ENCODE results near the gene WDR37. TPM values are rescaled to one million over a fixed set of nuclear protein-coding genes. Genes with fewer than 3 reads are reported as not detected.

The WDR37 gene
- polyA plus RNA-seq, 1 donor (not counting 4 experiments of a cell fraction or from before 2014, with no cell fraction given): 16.0 TPM

DNA sequence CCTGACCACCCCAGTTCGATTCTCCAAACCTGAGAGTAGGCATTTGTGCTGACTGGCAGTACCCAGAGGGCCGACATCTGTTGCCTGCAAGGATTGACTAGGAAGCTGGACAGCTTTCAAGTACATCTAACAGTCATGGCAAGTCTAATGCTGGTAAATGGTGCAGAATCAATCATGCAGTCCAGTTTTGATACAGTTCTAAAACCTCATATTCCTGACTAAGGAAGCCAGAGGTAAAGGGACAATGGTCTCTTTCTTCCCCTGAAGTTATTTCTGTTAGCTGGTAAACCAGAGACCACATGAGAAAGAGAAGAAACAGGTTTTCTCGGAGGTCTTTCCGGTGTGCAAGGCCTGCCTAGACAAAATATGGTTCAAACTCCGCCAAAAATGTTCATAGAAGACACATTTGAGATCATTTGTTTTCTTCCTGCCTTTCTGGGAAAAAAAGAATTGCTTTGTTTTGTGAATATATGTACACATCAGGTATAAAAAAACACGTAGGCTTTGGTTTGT lies 97.1 kb downstream of the WDR37 start:
- Histone ChIP-seq H2AFZ (ENCODE audit: control insufficient read depth, low read length) (no peak overlapping the region), H4K20me1 (ENCODE audit: control insufficient read depth, extremely low read depth, insufficient read depth, low read length) (no peaks in the 10 kb centered on the region), H3K4me1 (ENCODE audit: control insufficient read depth, extremely low read depth, insufficient read depth, low read length) (no peaks in the 10 kb centered on the region), H3K4me3 (ENCODE audit: control insufficient read depth in 2 of 3, extremely low read depth in 1 of 3, insufficient read depth in 2 of 3, low read depth in 1 of 3, low read length in 3 of 3) (no peak overlapping the region), H3K9me3 (ENCODE audit: control insufficient read depth, low read depth, low read length) (no peaks in the 10 kb centered on the region), H3K9ac (ENCODE audit: control insufficient read depth, extremely low read depth, insufficient read depth, low read length) (no peak overlapping the region), H3K36me3 (ENCODE audit: control insufficient read depth in 2 of 2, extremely low read depth in 1 of 2, insufficient read depth in 2 of 2, low read length in 2 of 2) (no peaks in the 10 kb centered on the region), H3K27me3 (ENCODE audit: control insufficient read depth, extremely low read depth, insufficient read depth, low read length) (no peaks in the 10 kb centered on the region), H3K27ac (ENCODE audit: control insufficient read depth, insufficient read depth, low read length) (no peak overlapping the region), H3K79me2 (ENCODE audit: control insufficient read depth, insufficient read depth, low read length) (no peaks in the 10 kb centered on the region), H3K4me2 (ENCODE audit: control insufficient read depth, extremely low read depth, insufficient read depth, low read depth, low read length) (no peak overlapping the region), H3K9me1 (ENCODE audit: control insufficient read depth, extremely low read depth, insufficient read depth, low read length) (no peaks in the 10 kb centered on the region)
- no peak for FAIRE-seq
- TF ChIP-seq EZH2 (IDR thresholded peaks at IDR 0.05; ENCODE audit: low read length): no peak
- TF ChIP-seq, protein P1, sequence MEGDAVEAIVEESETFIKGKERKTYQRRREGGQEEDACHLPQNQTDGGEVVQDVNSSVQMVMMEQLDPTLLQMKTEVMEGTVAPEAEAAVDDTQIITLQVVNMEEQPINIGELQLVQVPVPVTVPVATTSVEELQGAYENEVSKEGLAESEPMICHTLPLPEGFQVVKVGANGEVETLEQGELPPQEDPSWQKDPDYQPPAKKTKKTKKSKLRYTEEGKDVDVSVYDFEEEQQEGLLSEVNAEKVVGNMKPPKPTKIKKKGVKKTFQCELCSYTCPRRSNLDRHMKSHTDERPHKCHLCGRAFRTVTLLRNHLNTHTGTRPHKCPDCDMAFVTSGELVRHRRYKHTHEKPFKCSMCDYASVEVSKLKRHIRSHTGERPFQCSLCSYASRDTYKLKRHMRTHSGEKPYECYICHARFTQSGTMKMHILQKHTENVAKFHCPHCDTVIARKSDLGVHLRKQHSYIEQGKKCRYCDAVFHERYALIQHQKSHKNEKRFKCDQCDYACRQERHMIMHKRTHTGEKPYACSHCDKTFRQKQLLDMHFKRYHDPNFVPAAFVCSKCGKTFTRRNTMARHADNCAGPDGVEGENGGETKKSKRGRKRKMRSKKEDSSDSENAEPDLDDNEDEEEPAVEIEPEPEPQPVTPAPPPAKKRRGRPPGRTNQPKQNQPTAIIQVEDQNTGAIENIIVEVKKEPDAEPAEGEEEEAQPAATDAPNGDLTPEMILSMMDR (optimal IDR thresholded peaks at IDR 0.05 in 1 of 3, IDR thresholded peaks at IDR 0.05 in 1 of 3, conservative IDR thresholded peaks at IDR 0.05 in 1 of 3; ENCODE audit: extremely low read depth in 1 of 3, insufficient read depth in 2 of 3, low read length in 3 of 3): no peak
- dilution Hi-C loops (cut with MboI; ENCODE audit: extremely low pct_ligation_motif_present, low sequenced_read_pairs): no loop called here
- DNase-seq (ENCODE audit: low read depth, low spot score): no peak

DNA sequence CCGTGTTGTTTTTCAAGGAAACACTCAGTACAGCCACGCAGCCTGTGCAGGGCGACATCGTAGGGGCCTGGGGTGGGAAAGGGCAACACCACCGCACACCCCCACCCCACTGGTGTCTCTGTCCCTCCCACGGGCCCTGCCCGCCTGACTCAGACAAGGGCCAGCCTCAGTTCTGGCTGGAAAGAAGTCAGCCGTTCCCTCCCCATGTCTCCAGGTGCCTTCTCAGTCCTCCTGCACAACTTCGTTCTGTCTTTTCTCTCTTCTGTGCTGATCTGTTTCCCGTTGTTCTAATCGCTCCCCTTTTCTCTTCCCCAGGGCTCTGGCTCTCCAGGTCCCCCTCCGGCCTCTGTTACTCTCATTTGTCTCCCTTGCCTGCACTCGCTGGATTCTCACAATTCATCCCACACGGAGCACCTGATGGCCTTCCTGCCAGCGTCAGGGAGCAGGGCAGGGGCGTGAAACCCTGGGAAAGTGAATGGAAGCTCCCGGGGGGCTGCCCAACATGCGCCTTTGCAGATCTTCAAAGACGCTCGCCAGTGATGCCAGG lies 97.7 kb downstream of the WDR37 start:
- Histone ChIP-seq H3K9me3 (ENCODE audit: control insufficient read depth, low read depth, low read length) (no peaks in the 10 kb centered on the region), H4K20me1 (ENCODE audit: control insufficient read depth, extremely low read depth, insufficient read depth, low read length) (no peaks in the 10 kb centered on the region), H3K36me3 (ENCODE audit: control insufficient read depth in 2 of 2, extremely low read depth in 1 of 2, insufficient read depth in 2 of 2, low read length in 2 of 2) (no peaks in the 10 kb centered on the region), H3K4me2 (ENCODE audit: control insufficient read depth, extremely low read depth, insufficient read depth, low read depth, low read length) (no peak overlapping the region), H2AFZ (ENCODE audit: control insufficient read depth, low read length) (no peak overlapping the region), H3K79me2 (ENCODE audit: control insufficient read depth, insufficient read depth, low read length) (no peaks in the 10 kb centered on the region), H3K9ac (ENCODE audit: control insufficient read depth, extremely low read depth, insufficient read depth, low read length) (no peak overlapping the region), H3K4me3 (ENCODE audit: control insufficient read depth in 2 of 3, extremely low read depth in 1 of 3, insufficient read depth in 2 of 3, low read depth in 1 of 3, low read length in 3 of 3) (no peak overlapping the region), H3K9me1 (ENCODE audit: control insufficient read depth, extremely low read depth, insufficient read depth, low read length) (no peaks in the 10 kb centered on the region), H3K27ac (ENCODE audit: control insufficient read depth, insufficient read depth, low read length) (no peak overlapping the region), H3K4me1 (ENCODE audit: control insufficient read depth, extremely low read depth, insufficient read depth, low read length) (no peaks in the 10 kb centered on the region), H3K27me3 (ENCODE audit: control insufficient read depth, extremely low read depth, insufficient read depth, low read length) (no peaks in the 10 kb centered on the region)
- dilution Hi-C loops (cut with MboI; ENCODE audit: extremely low pct_ligation_motif_present, low sequenced_read_pairs): no loop called here
- TF ChIP-seq, protein P1 (optimal IDR thresholded peaks at IDR 0.05 in 1 of 3, IDR thresholded peaks at IDR 0.05 in 1 of 3, conservative IDR thresholded peaks at IDR 0.05 in 1 of 3; ENCODE audit: extremely low read depth in 1 of 3, insufficient read depth in 2 of 3, low read length in 3 of 3): no peak
- TF ChIP-seq EZH2 (IDR thresholded peaks at IDR 0.05; ENCODE audit: low read length): no peak
- DNase-seq (ENCODE audit: low read depth, low spot score) (no peak), FAIRE-seq (no peak)
